Keratinocyte (primary cell): ENCODE results near the gene TM2D1.

Source experiments
- EZH2 ChIP-seq: IDR thresholded peaks from one replicate; pipeline ENCODE4 v1.6.1; 2012; ENCODE audit warnings: inconsistent platforms, mild to moderate bottlenecking, low read length, moderate library complexity
- TF ChIP-seq, protein P1 (sequence below), 3 experiments: IDR thresholded peaks in 1 of 3; conservative IDR thresholded peaks in 1 of 3; optimal IDR thresholded peaks in 1 of 3; 2 replicates in 2 of 3; 3 replicates in 1 of 3; pipeline versions ENCODE3 to v1.5.1; 2011; ENCODE audit warnings: low read length in 3 of 3, mild to moderate bottlenecking in 3 of 3, moderate library complexity in 2 of 3, control low read depth in 1 of 3, inconsistent platforms in 1 of 3; ENCODE audit not compliant: insufficient read depth in 2 of 3; ENCODE audit errors: extremely low read depth in 1 of 3

DNA sequence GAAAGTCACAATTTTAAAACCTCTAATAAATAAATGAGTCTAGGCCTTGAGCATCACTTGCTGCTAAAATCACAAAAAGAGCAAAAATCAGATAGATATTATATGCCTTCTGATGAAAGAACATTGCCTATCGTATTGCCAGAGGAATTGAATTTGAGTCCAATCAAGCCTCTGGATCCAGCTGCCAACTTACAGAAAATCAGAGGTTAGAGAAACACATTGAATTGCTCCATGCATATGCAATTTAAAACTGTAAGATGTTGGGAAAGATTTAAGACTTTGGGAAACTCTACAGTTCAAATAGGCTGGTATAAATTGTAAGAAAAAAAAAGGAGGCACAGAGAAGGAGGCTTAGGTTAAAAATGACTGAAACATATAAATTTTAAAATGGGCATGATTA lies 93.5 kb downstream of the TM2D1 start:
- TF ChIP-seq, protein P1, sequence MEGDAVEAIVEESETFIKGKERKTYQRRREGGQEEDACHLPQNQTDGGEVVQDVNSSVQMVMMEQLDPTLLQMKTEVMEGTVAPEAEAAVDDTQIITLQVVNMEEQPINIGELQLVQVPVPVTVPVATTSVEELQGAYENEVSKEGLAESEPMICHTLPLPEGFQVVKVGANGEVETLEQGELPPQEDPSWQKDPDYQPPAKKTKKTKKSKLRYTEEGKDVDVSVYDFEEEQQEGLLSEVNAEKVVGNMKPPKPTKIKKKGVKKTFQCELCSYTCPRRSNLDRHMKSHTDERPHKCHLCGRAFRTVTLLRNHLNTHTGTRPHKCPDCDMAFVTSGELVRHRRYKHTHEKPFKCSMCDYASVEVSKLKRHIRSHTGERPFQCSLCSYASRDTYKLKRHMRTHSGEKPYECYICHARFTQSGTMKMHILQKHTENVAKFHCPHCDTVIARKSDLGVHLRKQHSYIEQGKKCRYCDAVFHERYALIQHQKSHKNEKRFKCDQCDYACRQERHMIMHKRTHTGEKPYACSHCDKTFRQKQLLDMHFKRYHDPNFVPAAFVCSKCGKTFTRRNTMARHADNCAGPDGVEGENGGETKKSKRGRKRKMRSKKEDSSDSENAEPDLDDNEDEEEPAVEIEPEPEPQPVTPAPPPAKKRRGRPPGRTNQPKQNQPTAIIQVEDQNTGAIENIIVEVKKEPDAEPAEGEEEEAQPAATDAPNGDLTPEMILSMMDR (optimal IDR thresholded peaks at IDR 0.05 in 1 of 3, IDR thresholded peaks at IDR 0.05 in 1 of 3, conservative IDR thresholded peaks at IDR 0.05 in 1 of 3; ENCODE audit: extremely low read depth in 1 of 3, insufficient read depth in 2 of 3, low read length in 3 of 3), result no peak
- no peak for TF ChIP-seq EZH2
